Type B pancreatic cell (in vitro differentiated cells): ENCODE data around the gene ACAA1. TPM values are rescaled to one million over a fixed set of nuclear protein-coding genes. Genes with fewer than 3 reads are reported as not detected.

Experiments
- DNase-seq: peaks from one replicate; pipeline ENCODE4 v3.0.0; 2021; ENCODE audit warnings: mixed read lengths; ENCODE audit not compliant: unreplicated experiment; ENCODE audit errors: extremely low spot score
- H3K27ac Mint-ChIP-seq: 2 replicates; pipeline ENCODE4 v1.8.0; 2021; ENCODE audit warnings: mild to moderate bottlenecking, mixed read lengths
- H3K27me3 Mint-ChIP-seq: 2 replicates; pipeline ENCODE4 v1.8.0; 2021; ENCODE audit warnings: mixed read lengths
- H3K36me3 Mint-ChIP-seq: 2 replicates; pipeline ENCODE4 v1.8.0; 2021; ENCODE audit warnings: mixed read lengths
- H3K4me1 Mint-ChIP-seq: one replicate; pipeline ENCODE4 v1.8.0; 2021; ENCODE audit warnings: mixed read lengths; ENCODE audit not compliant: unreplicated experiment
- H3K4me3 Mint-ChIP-seq: 2 replicates; pipeline ENCODE4 v1.8.0; 2021; ENCODE audit warnings: mild to moderate bottlenecking, mixed read lengths
- H3K9me3 Mint-ChIP-seq: 2 replicates; pipeline ENCODE4 v1.8.0; 2021; ENCODE audit warnings: mixed read lengths
- CTCF ChIP-seq: fragments of 200-600 bp; sonication (generic); conservative IDR thresholded peaks from 2 replicates; pipeline ENCODE4 v1.5.0; 2021; ENCODE audit warnings: antibody characterized with exemption, mild to moderate bottlenecking
- total RNA-seq: library from RNA; stranded (reverse); gene quantifications from 2 replicates; pipeline ENCODE4 v1.2.1, GENCODE V29; 2021; ENCODE audit warnings: low replicate concordance

The ACAA1 gene
- total RNA-seq, 1 donor from 2014 or later = 81.2 TPM

GRCh38 chr3:38121451-38121831, 15.5 kb downstream of the ACAA1 start:
- Mint-ChIP-seq H3K27me3 (no peaks in the 10 kb centered on the region), H3K36me3 (peaks cover 15% of the 10 kb centered on the region), H3K4me1 (no peaks in the 10 kb centered on the region), H3K27ac (no peak overlapping the region), H3K4me3 (no peak overlapping the region), H3K9me3 (no peaks in the 10 kb centered on the region)
- TF ChIP-seq CTCF = no peak
- no peak for DNase-seq

GRCh38 chr3:38120693-38121450, 16.1 kb downstream of the ACAA1 start:
- no peak overlapping the region for H3K27ac Mint-ChIP-seq
- no peak for TF ChIP-seq CTCF
- peaks cover 15% of the 10 kb centered on the region for H3K36me3 Mint-ChIP-seq

GRCh38 chr3:38119821-38120692, 16.9 kb downstream of the ACAA1 start:
- H3K4me1 Mint-ChIP-seq = no peaks in the 10 kb centered on the region
- H3K9me3 Mint-ChIP-seq = no peaks in the 10 kb centered on the region
- TF ChIP-seq CTCF = no peak
- H3K36me3 Mint-ChIP-seq = peaks cover 12% of the 10 kb centered on the region
- H3K4me3 Mint-ChIP-seq = no peak overlapping the region
- no peak for DNase-seq
- peaks cover 6% of the 10 kb centered on the region for H3K27me3 Mint-ChIP-seq
- H3K27ac Mint-ChIP-seq = peak overlapping the region; percentile 8

More at GRCh38 chr3:38120693-38121450, 16.1 kb downstream of the ACAA1 start:
- Mint-ChIP-seq H3K27me3 (peaks cover 1% of the 10 kb centered on the region), H3K4me3 (no peak overlapping the region), H3K4me1 (no peaks in the 10 kb centered on the region), H3K9me3 (no peaks in the 10 kb centered on the region)
- no peak for DNase-seq

- H3K27ac Mint-ChIP-seq = no peak overlapping the region
- H3K36me3 Mint-ChIP-seq = peaks cover 8% of the 10 kb centered on the region
- H3K4me1 Mint-ChIP-seq = no peaks in the 10 kb centered on the region
- no peak for TF ChIP-seq CTCF
- H3K4me3 Mint-ChIP-seq = no peak overlapping the region
- no peak for DNase-seq
- H3K27me3 Mint-ChIP-seq = peaks cover 6% of the 10 kb centered on the region
- no peaks in the 10 kb centered on the region for H3K9me3 Mint-ChIP-seq
Observed at GRCh38 chr3:38119248-38119544, 17.7 kb downstream of the ACAA1 start.

- no peaks in the 10 kb centered on the region for H3K9me3 Mint-ChIP-seq
- no peak for TF ChIP-seq CTCF
- H3K27ac Mint-ChIP-seq = no peak overlapping the region
- no peak overlapping the region for H3K4me3 Mint-ChIP-seq
- H3K36me3 Mint-ChIP-seq = peaks cover 8% of the 10 kb centered on the region
- no peaks in the 10 kb centered on the region for H3K4me1 Mint-ChIP-seq
- DNase-seq = no peak
- H3K27me3 Mint-ChIP-seq = peaks cover 6% of the 10 kb centered on the region
Observed at GRCh38 chr3:38118421-38119247, 18.3 kb downstream of the ACAA1 start.
